ENCODE results near the gene WDR75.
"Not testable (repeated sequence)": the region's sequence is repeated elsewhere in the genome, so short reads cannot be mapped to it uniquely, and the experiment has no call there.

The WDR75 gene

DNA sequence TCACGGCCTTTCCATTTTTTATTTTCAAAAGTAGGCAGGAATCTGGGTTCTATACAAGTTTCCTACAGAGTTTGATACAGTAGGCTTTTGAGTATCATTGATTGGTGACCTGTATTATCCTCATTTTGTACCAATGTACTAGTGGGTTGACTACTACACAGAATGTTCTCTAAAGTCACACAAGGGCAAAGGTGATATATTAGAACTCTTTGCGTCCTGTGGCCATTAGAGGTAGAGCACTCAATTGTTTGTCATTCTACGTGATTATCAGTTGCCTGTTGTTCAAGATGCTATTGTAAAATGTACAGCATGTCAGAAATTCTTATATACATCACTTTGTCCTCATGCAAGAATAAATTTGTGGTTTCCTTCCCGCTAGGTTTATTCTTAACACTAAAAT lies 24.8 kb downstream of the WDR75 start:
- no peak for TF ChIP-seq GATA1 (IDR thresholded peaks at IDR 0.05; ENCODE audit: low read depth, low read length)
- TF ChIP-seq POLR2A (IDR thresholded peaks at IDR 0.05; ENCODE audit: low read length): no peak
- DNase-seq: no peak

DNA sequence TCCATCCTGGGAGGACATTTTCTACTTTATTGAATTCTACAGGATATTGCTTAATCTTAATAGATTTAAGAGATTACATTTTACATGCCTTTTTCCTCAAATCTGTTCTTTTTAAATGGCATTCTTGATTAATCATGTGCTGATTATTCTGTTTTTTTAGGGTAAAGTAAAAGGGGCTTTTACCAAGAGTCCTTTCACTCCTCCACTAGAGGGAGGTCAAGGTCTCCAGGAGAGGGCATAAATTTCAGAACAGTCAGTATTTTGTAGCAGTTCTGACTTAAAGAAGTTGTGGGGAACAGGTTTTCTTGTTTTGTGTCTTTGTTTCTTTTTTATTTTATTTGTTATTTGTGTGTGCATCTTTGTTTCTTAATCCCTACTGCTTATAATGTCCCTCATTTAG lies 25.4 kb downstream of the WDR75 start:
- TF ChIP-seq GATA1 (IDR thresholded peaks at IDR 0.05; ENCODE audit: low read depth, low read length) (no peak), POLR2A (IDR thresholded peaks at IDR 0.05; ENCODE audit: low read length) (no peak)
- peak; percentile 67 to 73 for DNase-seq

DNA sequence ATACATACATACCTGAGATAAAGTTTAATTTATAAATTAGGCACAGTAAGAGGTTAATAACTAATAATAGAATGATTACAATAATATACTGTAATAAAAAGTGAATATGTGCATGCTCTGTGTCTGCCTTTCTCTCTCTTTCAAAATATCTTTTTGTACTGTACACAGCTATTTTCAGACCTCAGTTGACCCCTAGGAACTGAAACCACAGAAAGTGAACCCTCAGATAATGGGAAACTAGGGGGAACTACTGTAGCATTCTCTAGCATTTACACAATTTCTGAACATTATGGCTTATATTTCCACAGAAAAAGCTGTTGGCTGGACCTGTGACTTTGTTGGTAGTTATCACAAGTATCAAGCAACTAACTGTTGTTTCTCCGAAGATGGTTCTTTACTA lies 25.9 kb downstream of the WDR75 start:
- no peak for TF ChIP-seq POLR2A (IDR thresholded peaks at IDR 0.05; ENCODE audit: low read length)
- TF ChIP-seq GATA1 (IDR thresholded peaks at IDR 0.05; ENCODE audit: low read depth, low read length): no peak
- DNase-seq: no peak

DNA sequence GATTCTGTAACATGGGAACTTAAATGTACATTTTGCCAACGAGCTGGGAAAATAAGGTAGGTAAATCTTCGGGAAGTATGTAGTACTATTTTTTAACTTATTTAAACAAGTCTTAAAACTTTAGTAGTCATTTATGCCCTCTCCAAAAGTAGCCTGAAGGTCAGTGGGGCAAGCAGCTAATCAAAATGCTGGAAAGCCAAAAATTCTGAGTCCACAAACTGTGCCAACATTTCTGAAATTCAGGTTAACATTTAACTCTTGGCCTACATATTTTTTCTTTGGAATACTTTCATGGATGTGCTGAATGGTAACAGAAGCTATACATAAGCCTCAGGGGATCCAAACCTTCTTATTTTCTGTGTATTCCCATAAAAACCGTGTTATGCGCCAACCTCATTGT lies 26.3 kb downstream of the WDR75 start:
- DNase-seq: no peak
- TF ChIP-seq GATA1 (IDR thresholded peaks at IDR 0.05; ENCODE audit: low read depth, low read length) (no peak), POLR2A (IDR thresholded peaks at IDR 0.05; ENCODE audit: low read length) (no peak)

DNA sequence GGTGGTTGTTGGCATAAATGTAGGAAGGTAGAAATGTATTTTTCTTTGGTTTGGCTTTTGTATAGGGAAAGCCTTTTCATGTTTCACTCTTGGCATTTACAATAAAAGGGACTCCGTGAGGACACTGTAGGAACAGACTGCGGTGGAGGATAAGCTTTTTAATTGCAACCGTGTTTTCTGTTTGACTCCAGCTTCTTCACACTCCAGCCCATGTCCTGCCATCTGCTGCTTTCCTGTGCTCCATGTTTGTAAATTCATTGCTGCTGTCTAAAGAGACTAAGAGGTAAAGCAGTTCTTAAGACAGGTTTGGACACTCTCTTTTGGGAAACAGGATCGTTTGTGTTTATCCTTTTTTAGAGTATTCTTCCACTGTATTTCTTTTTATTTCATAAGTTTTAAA lies 33.3 kb downstream of the WDR75 start:
- DNase-seq: no peak

DNA sequence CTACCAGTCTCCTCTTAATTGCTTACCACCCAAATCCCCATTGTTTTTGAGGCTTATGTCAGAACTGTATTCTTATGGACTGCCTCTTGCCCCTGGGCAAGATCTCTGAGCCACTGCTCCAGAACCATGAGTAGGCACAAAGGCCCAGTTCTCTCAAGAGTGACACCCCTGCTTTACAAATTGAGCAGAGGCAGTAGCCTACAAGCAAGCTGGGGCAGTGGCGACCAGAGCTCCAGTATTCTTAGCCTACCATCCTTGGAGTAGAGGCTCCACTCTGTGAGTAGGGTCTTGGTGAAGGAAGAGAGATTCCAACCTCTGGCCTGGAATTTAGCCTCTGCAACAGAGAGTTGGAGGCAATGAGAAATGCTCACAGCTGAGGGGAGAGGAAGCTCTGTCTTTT lies 36.5 kb downstream of the WDR75 start:
- TF ChIP-seq POLR2A (IDR thresholded peaks at IDR 0.05; ENCODE audit: low read length) (no peak), GATA1 (IDR thresholded peaks at IDR 0.05; ENCODE audit: low read depth, low read length) (no peak)
- DNase-seq: no peak

More for the DNA sequence above, 33.3 kb downstream of the WDR75 start:
- TF ChIP-seq GATA1 (IDR thresholded peaks at IDR 0.05; ENCODE audit: low read depth, low read length) (no peak), POLR2A (IDR thresholded peaks at IDR 0.05; ENCODE audit: low read length) (no peak)

DNA sequence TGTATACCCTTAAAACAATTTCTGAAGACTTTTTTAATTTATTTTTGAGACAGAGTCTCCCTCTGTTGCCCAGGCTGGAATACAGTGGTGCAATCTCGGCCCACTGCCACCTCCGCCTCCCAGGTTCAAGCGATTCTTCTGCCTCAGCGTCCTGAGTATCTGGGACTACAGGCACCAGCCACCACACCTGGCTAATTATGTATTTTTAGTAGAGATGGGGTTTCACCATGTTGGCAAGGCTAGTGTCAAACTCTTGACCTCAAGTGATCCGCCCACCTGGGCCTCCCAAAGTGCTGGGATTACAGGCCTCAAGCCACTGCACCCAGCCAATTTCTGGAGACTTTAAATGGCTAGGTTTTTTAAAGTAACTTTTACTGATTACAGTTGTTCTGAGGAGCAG lies 37.0 kb downstream of the WDR75 start:
- DNase-seq: not testable (repeated sequence)

DNA sequence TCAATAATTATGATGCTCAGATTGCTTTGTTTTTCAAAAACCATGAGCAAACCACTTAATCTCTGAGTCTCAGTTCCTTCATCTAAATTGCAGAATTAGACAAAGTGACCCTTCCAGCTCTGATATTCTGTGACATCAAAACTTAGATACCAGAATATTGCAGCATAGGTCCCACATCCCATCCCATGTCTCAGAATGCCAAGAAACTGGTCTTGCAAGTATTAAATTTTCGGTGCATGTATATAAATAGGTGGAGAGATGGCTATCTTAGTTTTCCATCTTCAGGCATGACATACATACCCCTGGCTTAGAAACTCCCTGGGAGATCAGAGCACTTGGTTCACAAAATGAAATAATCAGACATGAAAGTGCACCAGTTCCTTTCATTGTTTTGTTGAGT lies 39.8 kb downstream of the WDR75 start:
- no peak for DNase-seq
- TF ChIP-seq POLR2A (IDR thresholded peaks at IDR 0.05; ENCODE audit: low read length) (no peak), GATA1 (IDR thresholded peaks at IDR 0.05; ENCODE audit: low read depth, low read length) (no peak)

DNA sequence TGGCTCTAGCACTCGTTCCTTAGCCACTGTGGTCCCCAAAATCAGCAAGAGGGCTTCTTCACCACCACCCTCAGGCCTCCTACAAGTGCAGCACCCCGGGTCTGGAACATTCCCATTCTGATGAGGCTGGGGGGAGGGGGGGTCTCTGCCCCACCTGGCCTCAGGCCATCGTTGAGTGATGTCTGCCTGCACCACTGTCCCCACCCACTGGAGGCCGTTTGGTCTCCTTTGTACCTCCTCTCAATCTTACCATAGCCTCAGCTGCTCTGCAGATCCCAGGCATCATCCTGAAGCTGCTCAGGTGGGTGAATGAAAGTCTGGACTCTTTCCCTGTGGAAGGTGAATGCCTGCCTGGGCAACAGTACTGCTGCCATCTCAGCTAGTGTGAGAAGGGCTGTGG lies 42.3 kb downstream of the WDR75 start:
- DNase-seq: no peak
- TF ChIP-seq POLR2A (IDR thresholded peaks at IDR 0.05; ENCODE audit: low read length) (no peak), GATA1 (IDR thresholded peaks at IDR 0.05; ENCODE audit: low read depth, low read length) (no peak)

DNA sequence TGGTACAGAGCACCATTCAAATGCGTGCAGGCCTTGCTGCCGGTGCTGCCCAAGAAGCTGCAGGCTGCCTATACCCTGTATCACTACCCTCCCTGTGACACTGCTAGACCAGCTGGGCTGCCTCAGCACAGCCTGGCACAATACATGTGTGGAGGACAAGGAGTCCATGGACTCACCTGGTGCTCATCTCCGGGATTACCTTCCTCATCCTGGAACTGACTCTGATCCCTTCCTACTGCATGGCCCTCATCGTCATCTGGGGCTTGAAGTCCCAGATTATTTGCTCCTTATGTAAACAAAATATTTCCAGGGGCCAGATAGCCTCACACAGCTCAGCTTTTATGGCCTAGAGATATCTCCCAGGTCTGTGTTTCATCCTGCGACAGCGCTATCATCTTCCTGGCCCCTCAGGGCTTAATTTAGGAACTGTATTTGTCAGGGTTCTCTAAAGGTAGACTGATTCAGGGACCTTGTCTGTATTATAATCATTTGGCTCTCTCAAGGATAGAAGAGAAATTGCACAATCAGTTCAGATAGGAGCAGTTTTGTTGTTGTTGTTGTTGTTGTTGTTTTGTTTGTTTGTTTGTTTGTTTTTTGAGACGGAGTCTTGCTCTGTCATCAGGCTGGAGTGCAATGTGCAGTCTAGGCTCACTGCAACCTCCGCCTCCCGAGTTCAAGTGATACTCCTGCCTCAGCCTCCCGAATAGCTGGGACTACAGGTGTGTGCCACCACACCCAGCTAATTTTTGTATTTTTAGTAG lies 42.9 kb downstream of the WDR75 start:
- DNase-seq: no peak
- TF ChIP-seq POLR2A (IDR thresholded peaks at IDR 0.05; ENCODE audit: low read length) (no peak), GATA1 (IDR thresholded peaks at IDR 0.05; ENCODE audit: low read depth, low read length) (no peak)

DNA sequence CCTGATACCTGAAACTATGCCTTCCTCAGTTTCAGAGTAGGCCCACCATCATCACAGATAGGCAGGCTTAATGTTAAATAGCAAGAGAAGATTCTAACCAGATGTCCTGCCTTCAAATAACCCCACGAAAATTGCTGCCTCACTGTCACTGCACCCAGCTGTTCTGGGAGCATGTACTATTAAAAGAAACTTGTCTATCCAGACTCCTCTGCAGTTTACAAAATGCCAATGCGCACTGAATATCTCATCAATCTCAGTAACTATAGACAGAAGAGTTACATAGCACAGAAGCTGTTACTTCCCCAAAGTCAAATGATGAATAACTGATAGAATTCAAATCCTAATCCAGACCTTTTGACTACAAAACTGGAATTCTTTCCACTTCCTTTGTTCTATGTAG lies 43.9 kb downstream of the WDR75 start:
- TF ChIP-seq POLR2A (IDR thresholded peaks at IDR 0.05; ENCODE audit: low read length) (no peak), GATA1 (IDR thresholded peaks at IDR 0.05; ENCODE audit: low read depth, low read length) (no peak)
- no peak for DNase-seq

DNA sequence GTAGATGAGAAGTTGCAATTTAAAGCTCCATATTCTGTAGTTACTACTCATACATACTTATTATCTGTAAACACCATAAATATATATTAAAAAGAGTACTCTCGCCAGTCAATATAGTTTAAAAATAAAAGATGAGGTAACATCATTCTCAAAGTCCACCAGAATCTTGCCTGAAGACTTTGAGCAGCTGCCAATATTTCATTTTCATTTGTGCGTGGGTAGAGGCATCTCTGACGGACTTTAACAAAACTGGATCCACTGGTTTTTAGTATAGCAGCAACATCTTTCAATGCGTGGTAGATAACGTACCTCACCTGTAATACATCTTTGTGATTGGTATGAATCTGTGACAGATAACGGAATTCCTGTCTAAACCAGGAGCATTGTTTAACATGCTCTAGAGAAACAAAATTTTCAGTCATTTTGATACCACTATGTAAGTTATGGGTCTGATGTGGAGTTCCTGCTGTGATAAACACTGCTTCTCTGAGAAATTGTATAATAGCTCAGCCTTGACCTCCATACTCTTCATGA lies 45.0 kb downstream of the WDR75 start:
- DNase-seq: no peak
- no peak for TF ChIP-seq GATA1 (IDR thresholded peaks at IDR 0.05; ENCODE audit: low read depth, low read length)
- TF ChIP-seq POLR2A (IDR thresholded peaks at IDR 0.05; ENCODE audit: low read length): no peak

DNA sequence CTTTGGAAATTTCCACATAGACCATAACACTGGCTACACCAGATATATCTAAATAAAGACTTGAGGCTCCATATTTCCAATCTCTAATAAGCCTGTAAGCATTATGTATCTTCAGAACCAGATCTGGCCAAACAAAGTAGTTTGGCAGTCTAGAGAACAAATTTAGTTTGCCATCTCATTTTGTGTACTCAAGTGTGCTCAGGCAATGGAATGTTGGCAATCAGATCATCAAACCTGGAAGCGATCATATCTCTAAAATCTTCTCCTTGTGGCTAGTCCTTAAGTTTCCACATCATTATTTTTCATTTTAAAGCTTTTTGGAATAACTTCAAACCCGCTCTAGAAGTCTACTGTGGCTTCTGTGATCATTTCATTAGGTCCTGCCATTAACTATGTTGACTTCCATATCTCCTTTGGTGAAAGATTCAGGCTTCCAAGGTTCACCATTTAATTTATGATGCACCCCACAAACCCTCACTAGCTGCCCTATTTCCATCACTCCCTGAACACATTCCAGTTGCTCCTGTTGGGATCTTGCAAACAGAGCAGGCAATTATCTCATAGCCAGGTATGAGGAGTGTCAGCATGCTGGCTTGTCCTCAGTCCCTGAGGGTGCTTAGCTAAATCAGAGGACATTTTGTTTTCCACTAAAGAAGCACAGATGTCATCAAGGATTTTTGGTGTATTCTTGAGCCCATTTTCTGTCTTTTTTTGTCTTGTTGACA lies 46.2 kb downstream of the WDR75 start:
- no peak for DNase-seq
- TF ChIP-seq POLR2A (IDR thresholded peaks at IDR 0.05; ENCODE audit: low read length) (no peak), GATA1 (IDR thresholded peaks at IDR 0.05; ENCODE audit: low read depth, low read length) (no peak)

DNA sequence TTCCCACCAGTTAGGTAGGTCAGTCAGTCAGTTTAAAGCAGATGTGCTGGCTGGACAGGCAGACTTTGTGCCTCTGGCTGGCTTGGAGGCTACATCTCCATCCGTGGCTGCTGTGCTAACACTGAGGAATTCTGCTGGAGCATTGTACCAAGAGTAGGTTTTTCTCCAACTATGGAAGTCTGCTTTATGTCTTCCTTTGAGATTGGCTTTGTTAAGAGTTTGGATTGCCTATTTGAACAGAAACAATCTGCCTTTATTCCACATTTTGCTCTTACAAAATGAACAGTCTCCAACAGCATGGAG lies 46.7 kb downstream of the WDR75 start:
- no peak for TF ChIP-seq POLR2A (IDR thresholded peaks at IDR 0.05; ENCODE audit: low read length)
- no peak for TF ChIP-seq GATA1 (IDR thresholded peaks at IDR 0.05; ENCODE audit: low read depth, low read length)
- no peak for DNase-seq

DNA sequence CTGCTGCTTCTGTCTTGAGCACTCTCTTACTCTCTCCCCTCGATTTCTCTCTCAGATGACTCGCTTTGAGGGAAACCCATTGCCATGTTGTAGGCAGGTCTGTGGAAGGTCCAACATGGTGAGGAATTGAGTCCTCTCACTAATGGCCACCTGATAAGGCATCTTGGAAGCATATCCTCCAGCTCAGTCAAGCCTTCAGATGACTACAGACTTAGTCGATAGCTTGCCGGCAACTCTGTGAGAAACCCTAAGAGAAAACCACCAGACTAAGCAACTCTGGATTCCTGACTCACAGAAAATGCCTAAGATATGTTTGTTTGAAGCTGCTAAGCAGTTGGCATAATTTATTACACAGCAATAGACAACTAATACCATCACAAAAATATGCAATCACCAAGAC lies 51.2 kb downstream of the WDR75 start:
- TF ChIP-seq POLR2A (IDR thresholded peaks at IDR 0.05; ENCODE audit: low read length) (no peak), GATA1 (IDR thresholded peaks at IDR 0.05; ENCODE audit: low read depth, low read length) (no peak)
- no peak for DNase-seq

Measured in erythroblast (primary cell).